D721Med (cell line): Measurements from ENCODE around the gene TMF1.

Source experiments
- DNase-seq: peaks from one replicate; pipeline ENCODE4 v3.0.0; 2011; ENCODE audit warnings: low spot score; ENCODE audit not compliant: insufficient read length
- FAIRE-seq: peaks from 2 replicates; lab custom pipeline; 2011; peaks lifted over from hg19 to GRCh38; lab: Jason Lieb, UNC
- CTCF ChIP-seq: IDR thresholded peaks from 2 replicates; pipeline ENCODE4 v1.5.1; 2012; ENCODE audit warnings: mild to moderate bottlenecking, control low read depth; ENCODE audit not compliant: insufficient read depth; ENCODE audit errors: missing control alignments

TMF1 gene

GRCh38 chr3:69072928-69073327, 20.8 kb upstream of the TMF1 start:
- DNase-seq (no peak), FAIRE-seq (no peak)
- TF ChIP-seq CTCF, result no peak

- TF ChIP-seq CTCF, result no peak
- FAIRE-seq (no peak), DNase-seq (no peak)
Measured at GRCh38 chr3:69066121-69066520, 14.0 kb upstream of the TMF1 start.

- no peak for TF ChIP-seq CTCF
- FAIRE-seq (no peak), DNase-seq (no peak)
Measured at GRCh38 chr3:69065318-69065964, 13.3 kb upstream of the TMF1 start.

- TF ChIP-seq CTCF, result no peak
- no peak for DNase-seq
- FAIRE-seq, result no peak
Measured at GRCh38 chr3:69063636-69064035, 11.5 kb upstream of the TMF1 start.

GRCh38 chr3:69059688-69060087, 7.6 kb upstream of the TMF1 start:
- FAIRE-seq (no peak), DNase-seq (no peak)
- TF ChIP-seq CTCF, result no peak

GRCh38 chr3:69058947-69059224, 6.8 kb upstream of the TMF1 start:
- no peak for TF ChIP-seq CTCF
- FAIRE-seq (no peak), DNase-seq (no peak)

GRCh38 chr3:69058180-69058946, 6.2 kb upstream of the TMF1 start:
- TF ChIP-seq CTCF, result no peak

More at GRCh38 chr3:69058180-69058946, 6.2 kb upstream of the TMF1 start:
- FAIRE-seq (no peak), DNase-seq (no peak)
